A673 (cell line): ENCODE measurements around the gene PPP1CC.

ENCODE experiments used
- CTCF ChIP-seq: fragments of 300-800, 200-600 bp; sonication (generic); conservative IDR thresholded peaks from 2 replicates; pipeline ENCODE4 v1.5.1; 2017; ENCODE audit warnings: low read depth, mild to moderate bottlenecking, antibody characterized with exemption, low read length, moderate library complexity, mixed read lengths
- EZH2 ChIP-seq: fragments of 200-600 bp; sonication (generic); IDR thresholded peaks from 2 replicates; pipeline ENCODE4 v1.6.1; 2017; ENCODE audit warnings: borderline replicate concordance, low read depth, mild to moderate bottlenecking, mixed read lengths, antibody characterized with exemption, low read length; ENCODE audit not compliant: poor library complexity, severe bottlenecking

DNA sequence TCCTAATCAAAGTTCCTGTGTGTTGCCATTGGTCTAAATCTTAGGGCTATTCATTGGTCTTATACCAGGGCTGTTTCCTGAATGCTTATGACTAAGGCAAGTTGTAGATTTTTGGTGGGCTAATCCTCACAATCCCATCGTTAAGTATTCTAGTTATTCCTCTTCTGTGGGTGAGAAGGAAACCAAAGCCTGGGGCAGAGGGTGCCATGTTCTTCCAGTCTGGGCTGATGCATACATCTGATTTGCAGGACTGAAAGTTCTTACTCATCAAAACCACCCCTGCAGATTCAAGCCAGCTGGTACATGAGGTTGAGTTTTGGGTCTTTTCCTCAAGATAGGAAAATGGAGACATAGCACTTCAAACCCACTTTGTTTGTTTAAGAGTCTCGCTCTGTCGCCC is 25.7 kb downstream of the PPP1CC start:
- TF ChIP-seq CTCF (no peak), EZH2 (no peak)
